IMR-90 (cell line): ENCODE data around the gene SDK1.

Experiments
- CEBPB ChIP-seq: IDR thresholded peaks from 2 replicates; pipeline ENCODE4 v1.6.1; 2012; ENCODE audit warnings: low read depth, low read length, improper control_type of control experiment
- CHD1 ChIP-seq: IDR thresholded peaks from 2 replicates; pipeline ENCODE4 v1.6.1; 2012; ENCODE audit warnings: low read depth, low read length, improper control_type of control experiment
- MAFK ChIP-seq: IDR thresholded peaks from 2 replicates; pipeline ENCODE4 v1.6.1; 2012; ENCODE audit warnings: low read depth, low read length, improper control_type of control experiment
- MAZ ChIP-seq: IDR thresholded peaks from 2 replicates; pipeline ENCODE4 v1.6.1; 2012; ENCODE audit warnings: low read depth, mild to moderate bottlenecking, low read length, improper control_type of control experiment, moderate library complexity, borderline replicate concordance
- MXI1 ChIP-seq: IDR thresholded peaks from 2 replicates; pipeline ENCODE4 v1.6.1; 2012; ENCODE audit warnings: low read depth, mild to moderate bottlenecking, low read length, moderate library complexity, borderline replicate concordance
- POLR2A ChIP-seq: IDR thresholded peaks from 2 replicates; pipeline ENCODE4 v1.6.1; 2012; ENCODE audit warnings: mild to moderate bottlenecking, low read depth, low read length
- RAD21 ChIP-seq: IDR thresholded peaks from 2 replicates; pipeline ENCODE4 v1.6.1; 2012; ENCODE audit warnings: low read length, improper control_type of control experiment
- RCOR1 ChIP-seq: IDR thresholded peaks from 2 replicates; pipeline ENCODE4 v1.6.1; 2012; ENCODE audit warnings: mild to moderate bottlenecking, low read length, improper control_type of control experiment; ENCODE audit not compliant: insufficient replicate concordance
- RFX5 ChIP-seq: IDR thresholded peaks from 2 replicates; pipeline ENCODE4 v1.8.0; 2012; ENCODE audit warnings: low read depth, mild to moderate bottlenecking, low read length, moderate library complexity
- SMC3 ChIP-seq: fragments of 150-350 bp; IDR thresholded peaks from 2 replicates; pipeline ENCODE4 v1.6.1; 2016; ENCODE audit warnings: low read depth, mild to moderate bottlenecking, antibody characterized with exemption, low read length, moderate library complexity
- TF ChIP-seq, protein P1 (sequence below): conservative IDR thresholded peaks from 2 replicates; pipeline ENCODE4 v1.5.1; 2012; ENCODE audit warnings: mild to moderate bottlenecking, low read depth, low read length, improper control_type of control experiment
- TF ChIP-seq, protein P2 (sequence below): fragments of 150-350 bp; IDR thresholded peaks from 2 replicates; pipeline ENCODE4 v1.6.1; 2016; ENCODE audit warnings: low read depth, mild to moderate bottlenecking, low read length, moderate library complexity, borderline replicate concordance
- TF ChIP-seq, protein P3 (sequence below): fragments of 150-350 bp; IDR thresholded peaks from 2 replicates; pipeline ENCODE4 v1.6.1; 2017; ENCODE audit warnings: mild to moderate bottlenecking, antibody characterized with exemption, low read length, low read depth

DNA sequence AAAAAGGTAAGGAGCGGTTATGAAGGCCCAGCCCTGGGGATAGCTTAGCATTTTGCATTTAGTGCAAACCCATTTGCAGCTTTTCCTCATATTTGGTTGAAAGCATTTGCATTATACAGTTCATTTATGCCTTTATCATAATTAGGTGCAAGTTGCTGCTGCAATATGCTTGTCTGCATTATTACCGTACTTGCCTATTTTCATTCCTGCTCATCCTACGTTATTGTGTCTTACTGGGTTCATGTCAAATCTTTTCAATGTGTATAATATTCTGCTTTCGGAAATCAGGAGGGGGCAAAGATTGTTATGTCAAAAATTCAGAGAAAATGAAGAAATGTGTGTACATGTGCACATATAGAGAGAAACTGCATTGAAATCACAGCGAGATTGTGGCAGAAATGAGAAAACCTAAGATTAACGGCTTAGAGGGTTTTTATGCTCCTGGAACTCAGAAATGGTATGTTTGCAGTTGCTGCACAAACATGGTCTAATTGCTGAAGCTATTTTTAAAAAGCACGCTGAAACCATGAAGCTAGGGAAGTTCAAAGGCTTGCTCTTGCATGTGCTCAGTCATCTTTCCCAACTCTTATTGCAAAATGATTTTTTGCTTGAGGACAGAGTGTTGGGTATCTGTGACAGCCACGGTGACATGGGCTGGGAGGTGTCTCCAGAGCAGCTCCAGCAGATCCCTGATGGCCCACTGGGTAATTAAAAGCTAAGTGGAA, 613.2 kb downstream of the SDK1 start:
- TF ChIP-seq, protein P1, sequence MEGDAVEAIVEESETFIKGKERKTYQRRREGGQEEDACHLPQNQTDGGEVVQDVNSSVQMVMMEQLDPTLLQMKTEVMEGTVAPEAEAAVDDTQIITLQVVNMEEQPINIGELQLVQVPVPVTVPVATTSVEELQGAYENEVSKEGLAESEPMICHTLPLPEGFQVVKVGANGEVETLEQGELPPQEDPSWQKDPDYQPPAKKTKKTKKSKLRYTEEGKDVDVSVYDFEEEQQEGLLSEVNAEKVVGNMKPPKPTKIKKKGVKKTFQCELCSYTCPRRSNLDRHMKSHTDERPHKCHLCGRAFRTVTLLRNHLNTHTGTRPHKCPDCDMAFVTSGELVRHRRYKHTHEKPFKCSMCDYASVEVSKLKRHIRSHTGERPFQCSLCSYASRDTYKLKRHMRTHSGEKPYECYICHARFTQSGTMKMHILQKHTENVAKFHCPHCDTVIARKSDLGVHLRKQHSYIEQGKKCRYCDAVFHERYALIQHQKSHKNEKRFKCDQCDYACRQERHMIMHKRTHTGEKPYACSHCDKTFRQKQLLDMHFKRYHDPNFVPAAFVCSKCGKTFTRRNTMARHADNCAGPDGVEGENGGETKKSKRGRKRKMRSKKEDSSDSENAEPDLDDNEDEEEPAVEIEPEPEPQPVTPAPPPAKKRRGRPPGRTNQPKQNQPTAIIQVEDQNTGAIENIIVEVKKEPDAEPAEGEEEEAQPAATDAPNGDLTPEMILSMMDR: no peak
- TF ChIP-seq CEBPB: no peak
- no peak for TF ChIP-seq SMC3
- no peak for TF ChIP-seq MAZ
- TF ChIP-seq, protein P2, sequence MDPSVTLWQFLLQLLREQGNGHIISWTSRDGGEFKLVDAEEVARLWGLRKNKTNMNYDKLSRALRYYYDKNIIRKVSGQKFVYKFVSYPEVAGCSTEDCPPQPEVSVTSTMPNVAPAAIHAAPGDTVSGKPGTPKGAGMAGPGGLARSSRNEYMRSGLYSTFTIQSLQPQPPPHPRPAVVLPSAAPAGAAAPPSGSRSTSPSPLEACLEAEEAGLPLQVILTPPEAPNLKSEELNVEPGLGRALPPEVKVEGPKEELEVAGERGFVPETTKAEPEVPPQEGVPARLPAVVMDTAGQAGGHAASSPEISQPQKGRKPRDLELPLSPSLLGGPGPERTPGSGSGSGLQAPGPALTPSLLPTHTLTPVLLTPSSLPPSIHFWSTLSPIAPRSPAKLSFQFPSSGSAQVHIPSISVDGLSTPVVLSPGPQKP: no peak
- TF ChIP-seq POLR2A: no peak
- TF ChIP-seq CHD1: no peak
- TF ChIP-seq RAD21: no peak
- TF ChIP-seq RCOR1: no peak
- no peak for TF ChIP-seq RFX5
- TF ChIP-seq MAFK: no peak
- no peak for TF ChIP-seq MXI1
- TF ChIP-seq, protein P3, sequence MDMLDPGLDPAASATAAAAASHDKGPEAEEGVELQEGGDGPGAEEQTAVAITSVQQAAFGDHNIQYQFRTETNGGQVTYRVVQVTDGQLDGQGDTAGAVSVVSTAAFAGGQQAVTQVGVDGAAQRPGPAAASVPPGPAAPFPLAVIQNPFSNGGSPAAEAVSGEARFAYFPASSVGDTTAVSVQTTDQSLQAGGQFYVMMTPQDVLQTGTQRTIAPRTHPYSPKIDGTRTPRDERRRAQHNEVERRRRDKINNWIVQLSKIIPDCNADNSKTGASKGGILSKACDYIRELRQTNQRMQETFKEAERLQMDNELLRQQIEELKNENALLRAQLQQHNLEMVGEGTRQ: no peak
